HUES64 (cell line): ENCODE measurements around the gene SMYD3.

Experiments used
- H3K27ac ChIP-seq: 2 replicates; pipeline ENCODE4 v1.7.0; 2013; ENCODE audit warnings: low read depth, low read length, inconsistent platforms
- H3K27me3 ChIP-seq: 2 replicates; pipeline ENCODE4 v1.6.1; 2013; ENCODE audit warnings: mild to moderate bottlenecking, low read length; ENCODE audit not compliant: insufficient read depth
- H3K36me3 ChIP-seq: 2 replicates; pipeline ENCODE4 v1.6.1; 2013; ENCODE audit warnings: mild to moderate bottlenecking, low read length; ENCODE audit not compliant: insufficient read depth
- H3K4me1 ChIP-seq: 2 replicates; pipeline ENCODE4 v1.6.1; 2013; ENCODE audit warnings: mild to moderate bottlenecking, low read length, moderate library complexity; ENCODE audit not compliant: insufficient read depth
- H3K4me3 ChIP-seq: 2 replicates; pipeline ENCODE4 v1.5.1; 2013; ENCODE audit warnings: mild to moderate bottlenecking, low read length, moderate library complexity
- H3K9ac ChIP-seq: 2 replicates; pipeline ENCODE4 v1.6.1; 2013; ENCODE audit warnings: mild to moderate bottlenecking, low read depth, low read length
- H3K9me3 ChIP-seq: 2 replicates; pipeline ENCODE4 v1.6.1; 2013; ENCODE audit warnings: low read depth, low read length; ENCODE audit not compliant: insufficient read depth
- WGBS: fragments of 150-250, 120-280 bp; methylation state at CpG from one replicate; pipeline ENCODE4 v1.1.7; 2013; ENCODE audit warnings: missing lambda C conversion rate; 5-methylcytosine and 5-hydroxymethylcytosine counted together

The SMYD3 gene

DNA sequence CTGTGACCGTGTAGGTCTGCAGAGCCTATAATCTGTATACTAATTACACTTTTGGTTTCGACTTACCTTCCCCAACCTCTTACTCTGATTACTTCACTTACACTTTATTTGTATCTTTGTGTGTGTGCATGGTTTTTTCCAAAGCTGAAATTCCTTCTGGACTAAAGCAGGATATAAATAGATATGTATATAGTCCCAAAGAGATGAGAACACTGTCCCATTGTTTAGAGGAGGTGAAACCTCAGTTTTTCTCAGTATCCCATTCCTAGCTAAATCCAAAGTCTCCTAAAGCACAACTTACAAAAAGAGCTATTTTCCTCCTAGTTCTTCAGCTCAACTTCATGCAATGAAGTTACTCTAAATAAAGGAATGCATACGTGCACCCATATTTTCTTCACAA lies 442.2 kb downstream of the SMYD3 start:
- Histone ChIP-seq H3K9me3 (no peaks in the 10 kb centered on the region), H3K27ac (no peak overlapping the region), H3K4me3 (no peak overlapping the region), H3K4me1 (peaks cover 43% of the 10 kb centered on the region), H3K9ac (no peak overlapping the region), H3K27me3 (no peaks in the 10 kb centered on the region; the same call in 1 of the 2 replicates), H3K36me3 (no peaks in the 10 kb centered on the region)
- WGBS, result 78% methylated on average over 2 of the region's 3 CpGs

DNA sequence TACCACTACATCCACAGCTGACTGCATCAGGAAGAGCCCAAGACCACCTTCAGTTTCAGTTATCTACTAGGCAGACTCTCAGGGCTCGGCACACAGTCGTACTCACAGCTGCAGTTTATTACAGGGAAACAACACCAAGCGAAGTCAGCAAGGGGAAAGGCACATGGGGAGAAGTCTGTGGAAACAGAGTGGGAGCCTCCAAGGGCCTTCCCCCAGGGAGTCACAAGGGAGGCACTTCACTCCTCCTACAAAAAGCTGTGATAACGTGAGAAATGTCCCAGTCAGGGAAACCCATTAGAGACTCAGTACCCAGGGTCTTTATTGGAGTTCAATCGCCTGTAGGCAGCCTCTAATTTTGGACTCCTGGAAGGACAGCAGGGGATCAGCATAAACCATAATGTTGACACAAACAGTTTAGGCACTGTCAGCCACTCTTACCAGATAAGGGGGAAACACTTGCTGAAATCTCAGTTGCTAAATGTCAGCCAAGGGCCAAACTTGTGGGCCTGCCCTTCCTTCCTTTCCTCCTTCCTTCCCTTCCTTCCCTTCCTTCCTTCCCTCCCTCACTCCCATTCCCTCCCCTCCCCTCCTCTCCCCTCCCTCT lies 444.0 kb downstream of the SMYD3 start:
- Histone ChIP-seq H3K27me3 (no peaks in the 10 kb centered on the region; the same call in 1 of the 2 replicates), H3K4me3 (no peak overlapping the region), H3K9me3 (no peaks in the 10 kb centered on the region), H3K27ac (no peak overlapping the region), H3K4me1 (peaks cover 36% of the 10 kb centered on the region), H3K36me3 (no peaks in the 10 kb centered on the region), H3K9ac (no peak overlapping the region)
- WGBS, result 94% methylated on average over 5 of the region's 5 CpGs

DNA sequence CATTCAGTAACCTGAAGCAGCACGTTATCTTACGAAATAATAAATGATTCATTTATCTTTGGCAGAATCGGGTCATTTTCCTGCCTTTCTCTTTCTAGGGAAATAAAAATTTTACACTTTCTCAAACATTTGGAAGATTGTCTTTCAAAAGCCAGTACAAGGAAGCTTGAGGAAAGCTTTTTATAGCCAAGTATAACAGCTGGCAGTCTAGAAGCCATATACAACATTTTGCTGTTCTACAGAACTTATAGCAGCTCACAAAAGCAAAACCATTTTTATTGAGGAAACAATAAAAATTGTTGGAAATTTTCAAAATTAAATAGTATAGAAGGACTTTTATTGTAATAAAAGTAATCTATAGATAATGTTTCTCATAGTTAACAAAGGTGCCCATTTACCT lies 448.6 kb downstream of the SMYD3 start:
- Histone ChIP-seq H3K27ac (no peak overlapping the region), H3K9ac (no peak overlapping the region), H3K4me1 (no peaks in the 10 kb centered on the region), H3K36me3 (no peaks in the 10 kb centered on the region), H3K4me3 (no peak overlapping the region), H3K9me3 (peaks cover 6% of the 10 kb centered on the region), H3K27me3 (no peaks in the 10 kb centered on the region)
- 96% methylated on average over 3 of the region's 3 CpGs for WGBS

DNA sequence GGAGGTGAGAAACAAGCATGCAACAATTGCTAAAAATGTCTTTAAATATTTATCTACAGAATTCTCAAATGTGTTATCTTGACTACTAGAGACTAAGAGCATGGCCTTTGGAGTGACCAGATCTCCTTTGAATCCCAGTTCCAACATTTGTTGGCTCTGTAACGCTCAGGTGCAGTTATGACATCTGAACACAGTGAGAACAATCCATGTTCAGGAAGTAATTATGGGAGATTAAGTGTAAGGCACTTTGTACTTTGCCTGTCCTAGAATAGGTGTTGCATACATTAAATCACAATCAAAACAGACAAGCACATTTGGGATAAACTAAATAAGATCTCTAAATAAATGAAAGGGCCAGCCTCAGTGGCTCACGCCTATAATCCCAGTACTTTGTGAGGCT lies 454.5 kb downstream of the SMYD3 start:
- H3K27me3 ChIP-seq, result no peaks in the 10 kb centered on the region
- WGBS, result 95% methylated on average over 2 of the region's 2 CpGs
- no peak overlapping the region for H3K27ac ChIP-seq
- H3K4me3 ChIP-seq, result no peak overlapping the region
- no peak overlapping the region for H3K9ac ChIP-seq
- peaks cover 6% of the 10 kb centered on the region for H3K9me3 ChIP-seq
- H3K4me1 ChIP-seq, result no peaks in the 10 kb centered on the region
- H3K36me3 ChIP-seq, result no peaks in the 10 kb centered on the region

DNA sequence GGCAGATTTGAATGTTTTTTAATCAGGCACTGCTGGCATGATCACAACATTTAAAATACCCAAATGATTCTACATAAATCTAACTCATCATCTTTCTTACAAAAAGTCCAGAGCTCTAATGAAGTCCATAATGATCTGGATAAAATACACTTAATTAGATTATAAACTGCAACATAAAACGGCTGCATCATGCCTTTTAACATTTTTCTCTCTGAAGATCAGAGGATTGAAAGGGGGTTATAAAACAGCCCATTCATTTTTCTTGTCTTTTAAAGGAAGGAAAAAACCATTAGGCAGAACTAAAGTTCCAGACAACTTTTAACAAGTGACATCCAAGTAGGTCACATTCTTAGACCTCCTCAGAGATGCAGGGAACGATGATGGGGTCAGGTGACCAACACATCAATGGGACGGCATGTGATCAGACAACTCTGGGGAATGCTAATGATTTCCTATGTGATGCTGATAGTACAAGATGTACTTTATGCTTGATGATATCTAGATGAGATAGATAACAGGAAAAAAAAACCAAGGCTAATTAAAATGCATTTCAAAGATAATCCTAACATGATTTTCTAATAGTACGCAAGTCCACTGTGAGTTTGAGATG lies 455.1 kb downstream of the SMYD3 start:
- Histone ChIP-seq H3K27me3 (no peaks in the 10 kb centered on the region), H3K9ac (no peak overlapping the region), H3K9me3 (peaks cover 6% of the 10 kb centered on the region), H3K27ac (no peak overlapping the region), H3K36me3 (no peaks in the 10 kb centered on the region), H3K4me3 (no peak overlapping the region), H3K4me1 (0 out of 2 replicates have a peak, but pooled peaks cover 2% of the 10 kb centered on the region)
- 94% methylated on average over 2 of the region's 4 CpGs for WGBS

DNA sequence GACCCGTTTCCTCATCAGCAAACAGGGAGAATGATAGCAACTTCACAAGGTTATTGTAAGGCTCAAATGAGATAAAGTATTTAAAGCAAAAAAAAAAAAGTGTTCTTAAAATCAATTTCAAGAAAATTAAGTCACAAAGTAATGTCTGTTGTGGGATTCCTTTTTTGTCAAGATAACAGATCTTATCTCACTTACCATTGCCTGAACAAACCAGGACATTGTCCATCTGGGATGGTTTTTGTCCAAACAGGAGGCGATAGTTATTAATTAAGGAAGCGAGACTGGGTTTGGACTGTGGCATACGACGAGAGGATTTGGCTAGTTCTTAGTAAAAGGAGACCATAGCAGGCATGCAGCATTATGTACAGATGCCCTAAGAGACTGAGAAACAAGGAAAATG lies 458.4 kb downstream of the SMYD3 start:
- Histone ChIP-seq H3K4me1 (0 out of 2 replicates have a peak, but pooled peaks cover 4% of the 10 kb centered on the region), H3K9ac (no peak overlapping the region), H3K4me3 (no peak overlapping the region), H3K27me3 (no peaks in the 10 kb centered on the region), H3K36me3 (no peaks in the 10 kb centered on the region), H3K9me3 (no peaks in the 10 kb centered on the region), H3K27ac (no peak overlapping the region)
- 97% methylated on average over 5 of the region's 5 CpGs for WGBS

DNA sequence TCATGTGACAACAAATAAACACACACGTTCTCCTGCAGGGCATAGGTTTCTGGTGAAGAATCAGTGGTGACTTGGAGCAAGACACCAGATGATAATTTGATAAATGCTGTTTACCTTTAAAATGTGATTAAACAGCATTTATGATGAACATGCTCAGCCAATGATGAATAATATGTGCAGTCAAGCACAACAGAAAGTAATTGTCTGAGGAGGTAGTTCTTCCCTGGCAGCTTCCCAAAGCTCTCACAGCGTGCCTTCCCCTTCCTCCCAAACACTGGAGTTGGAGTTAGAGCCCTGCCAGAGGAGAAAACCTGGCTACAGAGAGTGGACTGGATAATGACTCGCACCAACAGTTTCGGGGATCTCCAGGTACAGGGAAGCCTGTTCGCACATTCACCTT lies 463.5 kb downstream of the SMYD3 start:
- 87% methylated on average over 5 of the region's 5 CpGs for WGBS
- no peak overlapping the region for H3K9ac ChIP-seq

DNA sequence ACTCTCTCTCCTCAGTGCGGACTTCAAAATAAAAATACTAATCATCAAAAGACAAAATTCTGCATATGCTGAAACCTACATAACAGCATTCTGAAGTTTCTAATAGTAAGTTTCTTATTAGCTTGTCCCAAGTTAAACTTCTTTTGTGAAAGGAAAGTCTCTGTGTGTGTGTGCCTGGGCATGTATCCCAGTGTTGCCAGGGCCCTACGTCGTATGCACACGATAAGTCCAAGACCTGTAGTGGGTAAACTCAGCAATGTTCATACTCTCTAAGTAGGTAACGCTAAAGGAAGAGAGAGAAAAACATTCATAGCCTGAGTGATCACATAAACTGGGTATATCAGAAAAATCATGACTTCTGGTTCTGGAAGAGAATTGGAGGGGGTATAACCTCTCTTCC lies 465.7 kb downstream of the SMYD3 start:
- Histone ChIP-seq H3K9ac (no peak overlapping the region), H3K36me3 (no peaks in the 10 kb centered on the region), H3K27ac (no peak overlapping the region), H3K27me3 (no peaks in the 10 kb centered on the region), H3K9me3 (no peaks in the 10 kb centered on the region), H3K4me1 (no peaks in the 10 kb centered on the region), H3K4me3 (no peak overlapping the region)
- 97% methylated on average over 5 of the region's 5 CpGs for WGBS

More for the DNA sequence above, 463.5 kb downstream of the SMYD3 start:
- Histone ChIP-seq H3K27ac (no peak overlapping the region), H3K27me3 (no peaks in the 10 kb centered on the region), H3K9me3 (no peaks in the 10 kb centered on the region), H3K4me1 (0 out of 2 replicates have a peak, but pooled peaks cover 4% of the 10 kb centered on the region), H3K4me3 (no peak overlapping the region), H3K36me3 (no peaks in the 10 kb centered on the region)

DNA sequence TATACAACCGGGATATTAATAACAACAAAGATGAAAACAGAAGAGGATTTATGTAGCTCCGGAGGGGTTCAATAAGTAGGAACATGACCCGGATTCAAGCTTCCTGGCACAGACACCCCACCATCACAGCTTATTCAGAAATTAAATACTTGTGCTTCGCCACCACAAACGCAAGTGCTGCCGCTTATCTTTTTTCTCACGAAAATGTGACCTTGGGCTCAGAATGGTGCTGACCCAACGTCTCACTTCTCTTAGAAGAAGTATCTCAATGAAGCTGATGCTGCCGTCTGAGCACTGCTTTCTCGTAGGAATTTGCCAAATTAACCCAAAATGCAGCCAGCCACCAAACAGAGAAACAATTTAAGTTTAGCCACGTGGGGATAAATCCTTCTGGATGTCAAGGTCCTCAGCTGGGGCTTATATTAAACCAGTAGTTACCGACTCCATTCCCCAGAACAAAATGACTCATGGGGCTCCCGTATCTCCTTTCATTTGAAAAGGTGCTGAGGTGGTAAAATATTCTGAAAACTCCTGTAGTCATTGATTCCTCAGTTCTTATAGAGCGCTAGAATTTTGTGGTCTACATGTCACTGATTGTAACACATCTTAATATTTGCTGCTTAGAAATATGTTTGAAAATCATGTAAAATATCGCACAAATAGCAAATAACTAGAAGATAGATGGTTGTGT lies 466.7 kb downstream of the SMYD3 start:
- Histone ChIP-seq H3K9me3 (no peaks in the 10 kb centered on the region), H3K27me3 (no peaks in the 10 kb centered on the region), H3K36me3 (no peaks in the 10 kb centered on the region), H3K27ac (no peak overlapping the region), H3K4me1 (no peaks in the 10 kb centered on the region), H3K9ac (no peak overlapping the region), H3K4me3 (no peak overlapping the region)
- 93% methylated on average over 12 of the region's 15 CpGs for WGBS

DNA sequence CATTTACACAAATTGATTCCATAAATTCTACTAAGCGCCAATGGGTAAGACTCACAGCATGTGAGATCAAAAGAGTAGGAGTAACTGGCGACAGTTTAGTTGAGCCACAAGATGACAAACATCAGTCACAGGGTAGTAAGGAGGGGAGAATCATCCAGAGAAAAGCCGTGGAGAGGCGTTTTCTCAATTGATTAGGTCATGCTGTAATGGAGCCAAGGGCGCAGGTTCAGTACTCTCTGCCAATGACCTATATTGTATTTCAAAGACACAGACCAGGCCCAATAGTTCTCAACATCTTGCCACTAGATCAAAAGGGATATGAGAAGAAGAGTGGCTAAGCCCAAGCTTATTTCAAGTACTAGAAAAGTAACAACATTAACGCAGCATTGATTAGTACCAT lies 467.5 kb downstream of the SMYD3 start:
- Histone ChIP-seq H3K27ac (no peak overlapping the region), H3K9me3 (no peaks in the 10 kb centered on the region), H3K36me3 (no peaks in the 10 kb centered on the region), H3K4me3 (no peak overlapping the region), H3K4me1 (no peaks in the 10 kb centered on the region), H3K27me3 (no peaks in the 10 kb centered on the region), H3K9ac (no peak overlapping the region)
- WGBS, result 92% methylated on average over 6 of the region's 6 CpGs

DNA sequence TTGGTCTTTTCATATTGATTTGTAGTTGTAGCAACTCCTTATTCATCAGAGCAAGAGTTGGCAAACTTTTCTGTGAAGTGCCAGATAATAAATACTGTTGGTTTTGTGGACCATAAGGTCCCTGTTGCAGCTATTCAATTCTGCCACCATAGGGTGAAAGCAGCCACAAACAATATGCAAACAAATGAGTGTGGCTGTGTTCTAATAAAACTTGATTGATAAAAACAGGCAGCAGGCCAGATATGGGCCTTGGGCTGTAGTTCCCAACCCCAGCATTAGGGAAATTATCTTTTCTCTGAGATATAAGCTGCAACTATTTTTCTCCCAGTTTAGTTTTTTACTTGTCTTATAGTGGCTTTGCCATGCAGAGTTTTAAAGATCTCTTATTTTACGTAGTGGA lies 469.2 kb downstream of the SMYD3 start:
- no peaks in the 10 kb centered on the region for H3K27me3 ChIP-seq
- no peak overlapping the region for H3K4me3 ChIP-seq
- 86% methylated on average over 1 of the region's 1 CpG for WGBS
- no peak overlapping the region for H3K27ac ChIP-seq
- H3K9ac ChIP-seq, result no peak overlapping the region
- H3K4me1 ChIP-seq, result no peaks in the 10 kb centered on the region
- H3K36me3 ChIP-seq, result no peaks in the 10 kb centered on the region
- no peaks in the 10 kb centered on the region for H3K9me3 ChIP-seq
